ENCODE results near the gene ELP1.
"Not testable (repeated sequence)": the region's sequence is repeated elsewhere in the genome, so short reads cannot be mapped to it uniquely, and the experiment has no call there.

ELP1 gene, protein sequence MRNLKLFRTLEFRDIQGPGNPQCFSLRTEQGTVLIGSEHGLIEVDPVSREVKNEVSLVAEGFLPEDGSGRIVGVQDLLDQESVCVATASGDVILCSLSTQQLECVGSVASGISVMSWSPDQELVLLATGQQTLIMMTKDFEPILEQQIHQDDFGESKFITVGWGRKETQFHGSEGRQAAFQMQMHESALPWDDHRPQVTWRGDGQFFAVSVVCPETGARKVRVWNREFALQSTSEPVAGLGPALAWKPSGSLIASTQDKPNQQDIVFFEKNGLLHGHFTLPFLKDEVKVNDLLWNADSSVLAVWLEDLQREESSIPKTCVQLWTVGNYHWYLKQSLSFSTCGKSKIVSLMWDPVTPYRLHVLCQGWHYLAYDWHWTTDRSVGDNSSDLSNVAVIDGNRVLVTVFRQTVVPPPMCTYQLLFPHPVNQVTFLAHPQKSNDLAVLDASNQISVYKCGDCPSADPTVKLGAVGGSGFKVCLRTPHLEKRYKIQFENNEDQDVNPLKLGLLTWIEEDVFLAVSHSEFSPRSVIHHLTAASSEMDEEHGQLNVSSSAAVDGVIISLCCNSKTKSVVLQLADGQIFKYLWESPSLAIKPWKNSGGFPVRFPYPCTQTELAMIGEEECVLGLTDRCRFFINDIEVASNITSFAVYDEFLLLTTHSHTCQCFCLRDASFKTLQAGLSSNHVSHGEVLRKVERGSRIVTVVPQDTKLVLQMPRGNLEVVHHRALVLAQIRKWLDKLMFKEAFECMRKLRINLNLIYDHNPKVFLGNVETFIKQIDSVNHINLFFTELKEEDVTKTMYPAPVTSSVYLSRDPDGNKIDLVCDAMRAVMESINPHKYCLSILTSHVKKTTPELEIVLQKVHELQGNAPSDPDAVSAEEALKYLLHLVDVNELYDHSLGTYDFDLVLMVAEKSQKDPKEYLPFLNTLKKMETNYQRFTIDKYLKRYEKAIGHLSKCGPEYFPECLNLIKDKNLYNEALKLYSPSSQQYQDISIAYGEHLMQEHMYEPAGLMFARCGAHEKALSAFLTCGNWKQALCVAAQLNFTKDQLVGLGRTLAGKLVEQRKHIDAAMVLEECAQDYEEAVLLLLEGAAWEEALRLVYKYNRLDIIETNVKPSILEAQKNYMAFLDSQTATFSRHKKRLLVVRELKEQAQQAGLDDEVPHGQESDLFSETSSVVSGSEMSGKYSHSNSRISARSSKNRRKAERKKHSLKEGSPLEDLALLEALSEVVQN (N-terminal part only)

DNA sequence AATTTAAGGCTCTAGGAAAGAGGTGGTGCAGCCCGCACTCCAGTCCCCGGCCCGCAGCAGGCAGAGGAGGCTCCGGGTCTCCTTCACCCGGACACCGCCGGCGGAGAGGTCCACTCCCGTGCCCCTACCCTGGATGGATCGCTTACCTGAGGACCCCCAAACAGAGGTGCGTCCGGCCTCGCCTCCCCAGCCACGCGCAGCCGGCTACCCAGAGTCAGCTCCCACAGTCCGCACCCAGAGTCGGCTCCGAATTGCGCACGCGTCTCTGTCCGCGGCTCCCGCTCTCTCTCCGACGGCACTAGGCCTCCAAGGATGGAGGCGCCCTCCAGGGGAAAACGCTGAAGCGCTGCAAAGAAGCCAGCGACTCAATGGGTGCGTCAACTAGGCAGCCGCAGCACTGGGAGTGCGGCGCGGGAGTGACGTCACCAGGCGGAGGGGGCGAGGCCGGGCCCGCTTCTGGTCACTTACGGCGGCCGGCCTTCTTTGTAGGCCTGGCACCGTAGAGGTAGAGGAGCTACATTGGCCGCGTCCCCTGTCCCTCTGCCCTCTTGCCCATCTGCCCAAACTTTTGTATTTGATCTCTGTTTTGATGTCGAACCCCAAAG lies at the start of gene ELP1:
ELP1 (minus strand) TSS at position 407 of the 605 bp plus-strand sequence. CDS start 2,978 bp downstream, outside the sequence.
- DNase-seq (ENCODE audit: low read depth in 2 of 2) = peak; percentile 82 to 91

DNA sequence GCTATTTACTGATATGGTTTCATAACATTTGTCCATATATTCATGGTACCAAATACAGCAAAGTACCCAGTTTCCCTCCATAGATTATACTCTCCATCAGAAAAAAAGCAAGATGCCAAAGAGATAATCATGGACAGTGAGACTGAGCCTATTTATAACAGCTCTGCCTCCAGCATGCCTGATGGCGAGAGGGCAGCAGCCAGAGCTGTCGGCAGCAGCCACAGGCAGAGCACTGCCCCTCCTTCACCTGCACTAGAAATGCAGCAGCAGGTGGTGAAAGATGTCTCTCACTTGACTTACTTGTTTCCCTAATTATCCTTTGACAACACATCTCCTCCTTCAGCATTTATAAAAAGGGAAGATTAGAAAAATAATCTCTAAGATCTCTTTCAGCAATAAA lies 47.0 kb upstream of the ELP1 start:
- DNase-seq (ENCODE audit: low read depth in 2 of 2) = no peak

DNA sequence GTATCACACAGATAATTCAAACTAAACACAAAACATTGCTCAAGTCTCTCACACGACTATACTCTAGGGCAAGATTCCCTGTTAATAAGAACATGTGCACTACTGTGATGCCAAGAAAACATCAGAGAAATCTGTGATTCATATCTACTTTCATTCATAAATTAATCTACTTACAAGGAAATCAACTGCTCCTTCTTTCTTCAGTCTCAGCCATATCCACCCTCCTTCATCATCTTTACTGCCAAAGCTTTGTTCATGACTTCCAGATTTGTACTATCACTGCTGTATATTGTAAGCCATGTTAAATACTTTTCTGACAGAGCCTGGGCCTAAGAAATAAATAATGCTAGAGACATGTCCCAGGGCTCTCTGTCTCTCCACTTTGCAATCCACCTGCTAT lies 44.3 kb upstream of the ELP1 start:
- no peak for DNase-seq (ENCODE audit: low read depth in 2 of 2)

DNA sequence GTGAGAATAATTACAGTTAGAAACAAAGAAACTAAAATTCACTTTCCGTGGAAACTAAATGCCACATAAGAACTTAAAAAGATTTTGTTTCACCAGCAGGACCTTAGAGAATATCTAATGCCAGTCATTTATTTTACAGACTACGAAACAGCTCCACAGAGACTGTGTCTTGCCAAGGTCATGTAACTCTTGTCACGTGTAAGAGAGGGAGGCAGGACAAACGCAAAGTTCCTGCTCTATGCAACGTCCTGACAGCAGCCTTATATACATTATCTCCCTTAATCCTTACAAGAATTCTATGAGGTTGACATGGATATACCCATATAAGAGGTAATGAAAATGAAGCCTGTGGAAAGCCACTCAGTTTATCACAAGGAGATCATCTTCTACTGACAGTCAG lies 40.0 kb upstream of the ELP1 start:
- DNase-seq (ENCODE audit: low read depth in 2 of 2) = no peak

DNA sequence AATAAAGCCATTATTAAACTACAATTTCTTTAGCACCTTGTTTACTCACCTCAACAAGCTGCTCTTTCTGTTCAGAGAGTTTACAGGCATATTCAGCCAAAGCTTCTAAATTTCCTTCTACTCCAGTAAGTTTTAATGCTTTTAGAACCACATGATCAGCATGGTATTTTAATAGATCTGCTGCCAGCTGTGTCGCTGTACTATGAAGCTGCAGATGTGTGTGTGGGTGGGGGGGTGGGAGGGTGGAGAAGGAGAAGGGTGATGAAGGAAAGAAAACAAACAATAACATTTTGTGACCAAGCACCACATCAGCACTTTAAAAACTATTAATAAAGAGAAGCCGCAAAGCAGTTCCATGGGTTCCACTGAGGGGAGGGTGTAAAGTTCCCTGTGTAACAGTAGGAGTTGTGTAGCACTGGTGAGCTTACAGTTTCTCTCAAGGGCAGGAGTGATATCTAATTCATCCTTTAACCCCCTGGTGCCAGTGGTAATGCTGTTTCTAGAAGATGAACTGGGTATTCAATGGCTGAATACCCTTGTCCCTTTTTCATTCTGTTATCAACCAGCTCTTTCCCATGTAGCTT lies 38.8 kb upstream of the ELP1 start:
- DNase-seq (ENCODE audit: low read depth in 2 of 2) = no peak

DNA sequence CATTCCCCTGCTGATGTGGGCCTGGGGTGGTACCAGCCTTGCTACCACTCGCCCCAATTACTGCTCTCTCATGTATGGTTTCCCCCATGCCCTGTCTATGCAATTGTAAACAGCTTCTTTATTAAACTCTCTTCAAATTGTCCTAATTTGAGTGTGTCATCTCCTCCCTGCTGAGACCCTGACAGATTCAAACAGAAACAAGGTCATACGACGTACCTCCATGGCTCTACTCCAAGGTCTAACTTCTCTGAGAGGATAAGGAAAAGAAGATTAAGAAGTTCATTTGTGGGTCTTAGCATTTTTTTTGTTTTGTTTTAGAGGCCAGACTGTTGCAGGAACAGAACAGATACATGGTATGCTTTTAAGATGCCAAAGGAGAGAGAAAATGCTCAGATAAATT lies 38.3 kb upstream of the ELP1 start:
- DNase-seq (ENCODE audit: low read depth in 2 of 2) = no peak

DNA sequence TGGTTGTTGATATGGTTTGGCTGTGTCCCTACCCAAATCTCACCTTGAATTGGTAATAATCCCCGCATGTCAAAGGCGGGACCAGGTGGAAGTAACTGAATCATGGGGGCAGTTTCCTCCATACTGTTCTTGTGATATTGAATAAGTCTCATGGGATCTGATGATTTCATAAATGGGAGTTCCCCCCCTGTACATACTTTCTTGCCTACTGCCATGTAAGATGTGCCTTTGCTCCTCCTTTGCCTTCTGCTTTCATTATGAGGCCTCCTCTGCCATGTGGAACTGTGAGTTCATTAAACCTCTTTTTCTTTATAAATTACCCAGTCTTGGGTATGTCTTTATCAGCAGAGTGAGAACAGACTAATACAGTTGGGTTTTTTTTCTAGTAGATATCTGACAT lies 37.5 kb upstream of the ELP1 start:
- DNase-seq (ENCODE audit: low read depth in 2 of 2) = not testable (repeated sequence)

DNA sequence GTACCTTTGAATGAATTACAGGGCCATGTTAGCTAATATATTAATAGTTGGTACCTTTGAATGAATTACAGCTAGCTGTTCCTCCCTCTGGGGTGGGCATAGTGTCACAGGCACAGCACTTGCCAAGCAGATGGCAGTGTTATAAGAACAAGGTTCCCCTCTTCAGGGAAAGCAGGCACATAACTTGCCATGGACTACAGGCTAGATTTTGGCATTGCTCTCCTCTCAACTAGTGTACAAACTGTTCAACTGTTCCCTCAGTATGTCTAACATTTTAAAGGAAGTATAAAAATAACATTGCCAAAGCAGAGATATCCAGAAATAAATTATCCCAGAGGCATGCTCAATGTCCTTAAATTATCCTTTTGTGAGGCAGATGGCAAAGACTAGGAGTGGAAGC lies 34.0 kb upstream of the ELP1 start:
- no peak for DNase-seq (ENCODE audit: low read depth in 2 of 2)

DNA sequence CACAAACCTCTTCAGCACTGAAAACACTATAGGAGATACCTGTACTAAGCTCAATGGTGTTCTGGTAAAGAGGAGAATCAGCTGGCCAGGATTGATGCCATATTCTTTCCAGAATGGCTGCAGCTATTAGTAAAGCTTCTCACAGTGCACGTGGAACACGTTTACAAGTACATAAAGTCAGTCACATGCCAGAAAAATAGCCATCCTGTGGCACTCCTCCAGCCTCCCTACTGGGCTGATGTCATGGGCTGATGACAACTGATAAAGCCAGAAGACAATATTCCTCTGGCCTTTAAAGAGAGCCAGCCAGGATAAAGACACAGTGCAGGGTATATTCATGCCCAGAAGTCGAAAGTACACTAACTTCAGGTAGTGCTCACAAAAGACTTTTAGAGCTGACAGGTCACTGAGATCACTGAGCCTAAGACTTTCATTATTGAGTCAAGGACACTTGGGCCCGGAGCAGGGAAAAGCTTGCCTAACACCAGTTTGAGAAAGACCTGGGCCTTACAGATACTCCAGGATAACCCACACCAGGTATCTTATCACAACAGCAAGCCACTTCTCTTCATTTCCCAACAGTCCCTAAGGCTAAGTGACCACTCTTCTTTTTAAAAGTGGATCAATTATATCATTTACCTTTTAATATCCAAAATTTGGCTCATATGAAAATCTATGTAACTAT lies 29.7 kb upstream of the ELP1 start:
- no peak for DNase-seq (ENCODE audit: low read depth in 2 of 2)

DNA sequence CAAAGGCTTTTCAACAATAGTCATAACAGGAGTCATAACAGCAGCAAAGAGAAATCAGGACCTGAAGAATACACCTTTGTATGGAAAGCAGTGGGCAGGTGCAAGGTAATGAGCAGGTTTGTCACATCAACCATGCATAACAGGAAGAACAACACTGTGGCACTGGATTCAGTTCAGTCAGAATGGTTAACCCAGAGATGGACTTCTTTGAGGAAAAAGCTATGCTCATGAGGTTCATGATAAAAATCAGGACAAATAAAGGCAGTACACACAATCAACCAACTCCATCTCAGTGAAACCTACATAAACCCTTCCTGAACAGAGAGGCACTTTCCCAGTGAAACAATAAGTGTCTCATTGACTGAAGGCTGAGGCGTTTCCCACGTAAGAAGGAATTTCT lies 27.2 kb upstream of the ELP1 start:
- DNase-seq (ENCODE audit: low read depth in 2 of 2) = no peak

DNA sequence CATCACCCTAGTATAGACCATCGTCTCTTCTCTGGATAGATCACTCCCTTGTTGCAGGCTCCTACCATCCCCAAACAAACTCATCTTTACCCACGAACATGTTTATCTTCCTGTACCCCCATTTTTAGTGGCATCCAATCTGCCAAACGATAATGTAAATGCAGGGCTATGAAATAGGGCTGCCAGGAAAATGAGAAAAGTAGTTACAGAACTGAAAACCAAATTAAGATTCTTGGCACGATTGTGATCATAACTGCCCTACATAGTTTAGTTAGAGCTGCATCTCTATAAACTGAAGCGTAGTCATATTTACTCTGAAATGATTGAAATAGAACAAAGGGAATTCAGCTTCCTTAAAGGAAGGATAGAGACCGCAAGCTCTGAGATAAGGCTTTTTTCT lies 26.4 kb upstream of the ELP1 start:
- DNase-seq (ENCODE audit: low read depth in 2 of 2) = no peak

DNA sequence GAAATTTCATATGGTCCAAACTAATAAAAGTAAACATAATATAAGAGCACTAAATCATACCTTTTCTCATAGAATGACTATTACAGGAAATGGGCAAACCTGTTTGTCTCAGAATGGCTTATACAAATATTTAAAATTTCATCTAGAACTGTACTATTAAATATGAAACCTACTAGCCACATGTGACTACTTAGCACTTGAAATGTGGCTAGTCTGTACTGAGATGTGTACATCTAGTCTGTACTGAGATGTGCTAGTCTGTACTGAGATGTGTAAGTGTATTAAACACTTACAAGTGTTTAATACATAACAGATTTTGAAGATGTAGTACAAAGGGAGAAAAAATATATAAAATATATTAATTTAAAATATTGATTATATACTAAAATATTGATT lies 22.7 kb upstream of the ELP1 start:
- no peak for DNase-seq (ENCODE audit: low read depth in 2 of 2)

DNA sequence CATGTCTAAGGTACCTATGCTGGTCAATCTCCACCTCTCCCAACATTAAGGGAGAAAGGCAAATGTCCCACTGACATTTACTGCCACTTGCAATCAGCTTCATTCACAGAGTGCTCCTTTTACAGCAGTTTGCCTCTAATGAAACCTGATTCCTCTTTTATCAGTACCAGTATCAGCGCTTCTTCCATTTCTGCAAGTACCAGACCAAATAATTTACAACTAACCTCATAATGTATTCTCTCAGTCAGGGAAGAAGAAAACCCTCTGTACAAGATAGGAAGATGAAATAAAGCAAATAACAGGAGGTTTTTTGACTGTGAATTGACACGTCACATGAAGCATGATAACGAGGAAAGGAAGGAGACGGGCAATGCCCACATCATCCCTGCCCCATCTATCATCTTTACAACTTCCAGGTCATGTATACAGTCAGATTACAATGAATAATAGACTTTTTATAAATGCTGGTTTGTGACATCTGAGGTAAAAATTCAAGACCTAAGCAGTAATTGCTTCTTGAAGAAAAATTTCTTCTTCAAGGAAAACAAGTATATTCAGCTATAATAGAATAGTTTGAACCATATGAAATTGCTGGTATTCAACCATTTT lies 22.2 kb upstream of the ELP1 start:
- no peak for DNase-seq (ENCODE audit: low read depth in 2 of 2)

DNA sequence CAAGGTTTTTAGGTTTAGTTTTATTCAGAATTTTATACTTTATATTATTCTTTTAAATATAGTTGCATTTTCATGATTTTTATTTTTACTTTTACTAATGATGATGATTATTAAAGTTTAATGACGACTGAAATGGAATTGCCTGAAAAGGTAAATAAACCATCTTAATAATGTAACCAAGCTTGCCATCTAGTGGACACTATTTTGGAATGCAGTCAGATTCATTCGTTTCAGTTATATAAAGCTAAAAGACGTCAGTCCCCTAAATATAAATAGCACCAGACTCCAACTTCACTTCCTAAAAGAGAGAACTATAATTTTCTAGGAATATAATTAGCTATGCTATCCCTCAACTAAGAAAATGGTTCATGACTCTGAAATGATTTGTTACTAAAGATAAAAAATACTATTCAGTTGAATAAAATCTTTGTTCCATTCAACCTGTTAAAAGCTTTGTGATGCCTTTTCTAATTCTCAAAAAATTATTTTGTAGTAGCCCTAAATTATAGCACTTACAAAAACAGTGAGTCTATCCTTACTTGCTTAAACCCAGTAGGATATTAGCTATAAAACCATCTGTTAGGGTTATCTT lies 20.2 kb upstream of the ELP1 start:
- no peak for DNase-seq (ENCODE audit: low read depth in 2 of 2)

DNA sequence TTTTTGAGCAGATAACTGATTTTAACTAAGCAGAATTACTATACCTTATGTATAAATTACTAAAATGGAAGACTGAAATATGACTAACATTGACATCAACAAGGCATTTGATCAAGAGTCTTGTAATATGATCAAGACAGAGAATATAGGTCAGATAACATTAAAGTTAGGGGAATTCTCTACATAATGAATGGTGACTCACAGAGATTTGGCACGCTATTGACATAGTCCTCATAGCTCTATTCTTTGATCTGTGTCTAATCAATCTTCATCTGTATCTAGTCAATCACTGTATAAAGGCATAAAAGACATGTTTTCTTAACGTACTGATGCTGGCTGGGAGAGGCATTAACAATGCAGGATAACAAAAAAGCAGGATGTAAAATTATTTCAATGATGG lies 17.7 kb upstream of the ELP1 start:
- no peak for DNase-seq (ENCODE audit: low read depth in 2 of 2)

DNA sequence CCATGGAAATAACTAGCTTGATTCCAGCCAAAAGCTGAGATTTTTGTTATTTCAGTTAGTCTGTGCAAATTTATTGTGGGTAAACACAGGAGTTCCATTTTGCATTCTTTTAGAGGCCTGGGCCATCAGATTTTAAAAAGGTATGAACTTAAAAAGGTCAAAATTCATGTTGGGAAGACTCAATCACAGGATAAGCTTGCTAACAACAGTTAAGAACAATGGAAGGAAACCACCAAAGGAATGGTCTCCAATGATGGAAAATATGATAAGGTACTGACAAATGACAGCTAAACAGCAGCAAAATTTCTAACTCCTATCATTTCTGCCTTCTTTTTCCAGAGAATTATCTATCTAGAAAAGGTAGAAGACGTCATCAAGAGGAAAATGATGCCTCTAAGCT lies 16.2 kb upstream of the ELP1 start:
- DNase-seq (ENCODE audit: low read depth in 2 of 2) = no peak

DNA sequence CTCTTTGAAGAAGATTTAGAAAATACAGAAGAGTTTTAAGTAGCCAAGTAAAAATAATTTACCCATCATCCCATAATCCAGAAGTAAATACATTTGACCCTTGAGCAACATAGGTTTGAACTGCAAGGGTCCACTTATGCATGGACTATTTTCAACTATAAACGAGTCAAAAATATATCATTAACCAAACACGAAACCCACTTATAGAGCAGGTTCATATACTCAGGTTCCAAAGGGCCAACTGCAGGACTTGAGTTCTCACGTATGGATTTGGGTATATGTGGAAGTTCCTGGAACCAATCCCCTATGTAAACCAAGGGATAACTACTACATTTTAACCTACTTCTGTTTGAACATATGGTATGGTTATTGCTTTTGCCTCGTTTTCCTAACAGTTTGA lies 6.1 kb upstream of the ELP1 start:
- no peak for DNase-seq (ENCODE audit: low read depth in 2 of 2)

DNA sequence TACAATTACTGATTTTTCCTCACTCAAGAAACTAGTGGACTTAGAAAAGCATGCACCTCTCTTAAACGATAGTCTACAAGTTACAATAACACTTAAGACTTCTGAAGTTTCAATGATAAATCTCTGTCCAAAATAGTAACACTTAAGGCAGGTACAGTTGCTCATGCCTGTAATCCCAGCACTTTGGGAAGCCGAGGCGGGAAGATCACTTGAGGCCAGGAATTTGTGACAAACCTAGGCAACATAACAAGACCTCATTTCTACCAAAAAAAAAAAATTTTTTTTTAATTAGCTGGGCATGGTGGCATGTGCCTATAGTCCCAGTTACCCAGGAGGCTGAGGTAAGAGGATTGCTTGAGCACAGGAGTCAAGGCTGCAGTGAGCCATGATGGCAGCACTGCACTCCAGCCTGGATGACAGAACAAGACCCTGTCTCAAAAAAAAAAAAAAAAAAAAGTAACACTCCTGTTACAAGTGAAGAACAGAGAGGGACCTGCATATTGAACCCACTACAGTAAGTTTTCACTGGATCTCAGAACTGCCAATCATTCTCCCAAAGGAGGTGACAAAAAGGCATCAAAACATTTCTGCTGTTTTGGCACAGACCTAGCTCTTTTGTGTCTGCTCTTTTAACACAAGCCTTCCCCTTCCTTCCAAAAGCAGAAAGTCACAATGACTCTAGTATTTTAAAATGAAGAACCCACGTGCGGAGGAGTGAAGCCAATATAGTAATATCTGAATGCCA lies 3.8 kb upstream of the ELP1 start:
- DNase-seq (ENCODE audit: low read depth in 2 of 2) = no peak

DNA sequence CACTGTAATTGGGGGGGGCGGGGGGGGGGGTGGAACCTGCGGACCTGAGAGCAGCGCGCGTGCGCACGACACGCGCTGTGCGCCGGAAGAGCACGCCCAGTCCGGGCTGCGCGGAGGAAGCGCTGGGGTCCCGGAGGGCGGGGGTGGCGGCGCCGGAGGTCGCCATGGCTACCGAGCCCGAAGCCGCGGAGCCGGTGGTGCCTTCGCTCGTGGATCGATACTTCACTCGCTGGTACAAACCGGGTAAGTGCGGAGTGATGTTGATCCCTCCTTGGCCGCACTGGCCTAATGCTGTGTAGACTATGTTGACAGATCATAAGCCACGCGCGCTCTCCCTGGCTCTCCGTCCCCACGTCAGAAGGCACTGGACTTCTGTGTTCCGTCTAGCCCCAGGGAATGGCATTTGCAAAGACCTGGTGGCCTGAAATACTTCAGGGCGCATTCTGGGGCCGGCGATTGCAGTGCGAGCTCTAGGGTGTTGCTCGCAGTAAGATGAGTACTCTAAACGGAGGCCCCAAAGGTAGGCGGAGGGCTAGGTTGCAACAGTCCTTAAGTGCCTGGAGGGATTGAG lies 484 bp upstream of the ELP1 start, which contains the start of gene ABITRAM:
ABITRAM (plus strand) TSS at position 78 of the 571 bp plus-strand sequence; CDS start at position 165, 87 bp downstream.
- peak; percentile 61 to 69 for DNase-seq (ENCODE audit: low read depth in 2 of 2)
